Measurements from ENCODE around the gene NUP50.

The NUP50 gene

DNA sequence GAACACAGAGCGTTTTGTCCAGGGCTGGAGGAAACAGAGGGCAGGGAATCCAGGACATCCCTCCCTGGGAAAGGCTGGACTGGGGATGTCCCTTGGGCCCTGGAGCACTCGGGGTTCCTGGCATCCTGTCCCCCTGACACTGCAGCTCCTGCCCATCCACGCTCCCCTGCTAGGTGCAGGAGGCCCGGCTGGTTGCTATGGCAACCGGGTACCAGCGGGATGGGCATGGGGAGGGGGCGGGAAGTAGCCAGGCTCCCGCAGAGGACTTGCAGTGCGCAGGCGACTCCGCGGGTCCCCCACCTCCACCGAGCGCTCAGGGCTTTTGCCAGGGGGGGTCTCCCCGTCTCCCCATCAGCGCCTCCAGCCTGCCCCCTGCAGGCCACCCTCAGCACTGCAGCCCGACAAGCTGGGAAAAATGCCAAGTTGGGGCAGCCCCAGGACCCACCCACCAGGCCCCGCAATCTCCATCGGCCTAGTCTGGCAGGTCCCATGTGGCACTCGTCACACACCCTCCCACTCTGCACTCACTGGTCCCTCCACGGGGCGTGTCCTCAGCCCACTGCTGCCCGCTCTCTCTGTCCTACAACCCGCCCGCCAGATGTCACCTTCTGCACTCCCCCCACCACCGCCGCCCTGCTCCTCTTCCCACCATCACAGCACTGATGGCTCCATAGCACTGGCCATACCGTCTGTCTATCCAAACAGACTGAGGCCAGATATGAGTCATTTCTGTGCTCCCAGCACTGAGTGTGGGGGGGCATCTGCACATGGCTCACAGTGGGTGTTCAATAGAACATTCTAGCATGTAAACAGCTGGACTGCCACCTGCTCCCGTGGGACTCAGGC is 45.5 kb downstream of the NUP50 start:
- TF ChIP-seq, protein P1, sequence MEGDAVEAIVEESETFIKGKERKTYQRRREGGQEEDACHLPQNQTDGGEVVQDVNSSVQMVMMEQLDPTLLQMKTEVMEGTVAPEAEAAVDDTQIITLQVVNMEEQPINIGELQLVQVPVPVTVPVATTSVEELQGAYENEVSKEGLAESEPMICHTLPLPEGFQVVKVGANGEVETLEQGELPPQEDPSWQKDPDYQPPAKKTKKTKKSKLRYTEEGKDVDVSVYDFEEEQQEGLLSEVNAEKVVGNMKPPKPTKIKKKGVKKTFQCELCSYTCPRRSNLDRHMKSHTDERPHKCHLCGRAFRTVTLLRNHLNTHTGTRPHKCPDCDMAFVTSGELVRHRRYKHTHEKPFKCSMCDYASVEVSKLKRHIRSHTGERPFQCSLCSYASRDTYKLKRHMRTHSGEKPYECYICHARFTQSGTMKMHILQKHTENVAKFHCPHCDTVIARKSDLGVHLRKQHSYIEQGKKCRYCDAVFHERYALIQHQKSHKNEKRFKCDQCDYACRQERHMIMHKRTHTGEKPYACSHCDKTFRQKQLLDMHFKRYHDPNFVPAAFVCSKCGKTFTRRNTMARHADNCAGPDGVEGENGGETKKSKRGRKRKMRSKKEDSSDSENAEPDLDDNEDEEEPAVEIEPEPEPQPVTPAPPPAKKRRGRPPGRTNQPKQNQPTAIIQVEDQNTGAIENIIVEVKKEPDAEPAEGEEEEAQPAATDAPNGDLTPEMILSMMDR (IDR thresholded peaks at IDR 0.05; ENCODE audit: control insufficient read depth, extremely low read depth, insufficient read depth), result peak; percentile 60
- no peak for DNase-seq (ENCODE audit: low read depth)
- no peak overlapping the region for H3K4me3 ChIP-seq (ENCODE audit: low read depth, low read length)

DNA sequence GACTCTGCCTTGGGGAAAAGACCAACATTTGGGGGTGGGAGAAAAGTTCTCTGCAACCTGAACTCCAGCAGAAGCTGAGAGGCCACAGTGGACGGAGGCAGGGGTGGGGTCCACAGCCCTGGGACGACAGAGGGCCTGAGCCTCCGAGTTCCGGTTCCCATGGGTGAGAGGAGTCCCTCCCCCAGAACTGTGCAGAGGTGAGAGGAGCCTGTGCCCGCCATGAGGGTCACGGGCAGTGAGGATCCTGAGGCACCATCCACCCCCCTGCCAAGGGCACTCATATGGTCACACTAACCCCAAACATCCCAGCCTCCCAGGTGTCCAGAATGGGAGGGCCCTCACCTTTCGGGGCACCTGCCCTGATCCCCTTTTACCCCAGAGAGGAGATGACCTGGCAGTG is 46.4 kb downstream of the NUP50 start:
- no peak for DNase-seq (ENCODE audit: low read depth)
- TF ChIP-seq, protein P1 (IDR thresholded peaks at IDR 0.05; ENCODE audit: control insufficient read depth, extremely low read depth, insufficient read depth), result no peak
- no peak overlapping the region for H3K4me3 ChIP-seq (ENCODE audit: low read depth, low read length)

- no peak for DNase-seq (ENCODE audit: low read depth)
- TF ChIP-seq, protein P1 (IDR thresholded peaks at IDR 0.05; ENCODE audit: control insufficient read depth, extremely low read depth, insufficient read depth), result no peak
- H3K4me3 ChIP-seq (ENCODE audit: low read depth, low read length), result no peak overlapping the region
These were observed 46.9 kb downstream of the NUP50 start for GRCh38 chr22:45210577-45210976.

GRCh38 chr22:45210991-45211390 is 47.3 kb downstream of the NUP50 start:
- no peak overlapping the region for H3K4me3 ChIP-seq (ENCODE audit: low read depth, low read length)
- DNase-seq (ENCODE audit: low read depth), result no peak
- TF ChIP-seq, protein P1 (IDR thresholded peaks at IDR 0.05; ENCODE audit: control insufficient read depth, extremely low read depth, insufficient read depth), result no peak

DNA sequence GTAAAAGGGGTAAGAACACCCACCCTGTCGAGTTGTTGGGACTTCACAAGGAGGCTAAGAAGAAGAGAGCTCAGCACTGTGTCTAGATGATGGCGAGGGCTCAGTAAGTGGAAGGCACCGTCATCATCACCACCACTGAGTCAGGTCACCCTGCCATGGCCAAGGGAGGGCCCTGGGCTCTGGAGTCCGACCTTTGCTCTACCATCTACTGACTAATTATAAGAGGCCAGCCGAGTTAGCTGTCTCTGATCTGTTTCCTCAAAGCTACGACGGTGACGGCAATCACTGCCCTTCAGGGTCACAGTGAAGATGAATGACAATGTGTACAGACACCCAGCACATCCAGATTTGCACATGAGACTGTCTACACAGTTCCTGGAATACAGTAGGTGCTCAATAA is 47.7 kb downstream of the NUP50 start:
- no peak for DNase-seq (ENCODE audit: low read depth)
- H3K4me3 ChIP-seq (ENCODE audit: low read depth, low read length), result no peak overlapping the region

DNA sequence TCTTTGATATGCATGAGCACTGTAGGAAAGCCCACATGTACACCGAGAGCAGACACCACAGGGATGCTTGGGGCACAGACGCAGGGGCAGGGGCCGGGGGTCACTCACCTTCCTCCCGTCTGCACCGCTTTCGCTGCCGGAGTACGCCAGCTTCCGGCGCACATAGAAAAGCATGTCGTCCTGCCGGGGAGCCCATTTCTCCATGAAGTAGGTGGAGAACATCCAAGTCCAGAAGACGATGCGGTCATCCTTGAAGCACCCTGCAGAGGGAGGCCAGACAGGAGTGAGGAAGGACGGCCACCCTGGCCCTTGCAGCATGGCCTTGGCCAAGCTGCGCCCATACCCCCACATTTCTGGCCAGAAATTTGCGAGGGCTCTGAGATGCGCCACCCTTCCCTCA is 48.1 kb downstream of the NUP50 start:
- H3K4me3 ChIP-seq (ENCODE audit: low read depth, low read length), result no peak overlapping the region
- TF ChIP-seq, protein P1 (IDR thresholded peaks at IDR 0.05; ENCODE audit: control insufficient read depth, extremely low read depth, insufficient read depth), result no peak
- no peak for DNase-seq (ENCODE audit: low read depth)

More for the DNA sequence above, 47.7 kb downstream of the NUP50 start:
- TF ChIP-seq, protein P1 (IDR thresholded peaks at IDR 0.05; ENCODE audit: control insufficient read depth, extremely low read depth, insufficient read depth), result no peak

- DNase-seq (ENCODE audit: low read depth), result no peak
These were observed 48.6 kb downstream of the NUP50 start for GRCh38 chr22:45212306-45212709.

More at GRCh38 chr22:45212306-45212709, 48.6 kb downstream of the NUP50 start:
- TF ChIP-seq, protein P1 (IDR thresholded peaks at IDR 0.05; ENCODE audit: control insufficient read depth, extremely low read depth, insufficient read depth), result no peak
- no peak overlapping the region for H3K4me3 ChIP-seq (ENCODE audit: low read depth, low read length)
